ENCODE measurements around the gene KRTAP10-2.

GRCh38 chr21:44542716-44543115 is 8.6 kb downstream of the KRTAP10-2 start:
- no peak for TF ChIP-seq CTCF (IDR thresholded peaks at IDR 0.05)
- TF ChIP-seq POLR2A (IDR thresholded peaks at IDR 0.05), result no peak
